Ammon's horn (tissue), 1 donor: ENCODE data around the gene GNAS.
"Not testable (repeated sequence)": the region's sequence is repeated elsewhere in the genome, so short reads cannot be mapped to it uniquely, and the experiment has no call there.

Experiments used
- DNase-seq: peaks from one replicate; pipeline ENCODE4 v3.0.0-alpha.2; 2016; ENCODE audit warnings: low spot score

Gene GNAS

GRCh38 chr20:58932170-58932569, 79.7 kb downstream of the GNAS start:
- DNase-seq = no peak

DNA sequence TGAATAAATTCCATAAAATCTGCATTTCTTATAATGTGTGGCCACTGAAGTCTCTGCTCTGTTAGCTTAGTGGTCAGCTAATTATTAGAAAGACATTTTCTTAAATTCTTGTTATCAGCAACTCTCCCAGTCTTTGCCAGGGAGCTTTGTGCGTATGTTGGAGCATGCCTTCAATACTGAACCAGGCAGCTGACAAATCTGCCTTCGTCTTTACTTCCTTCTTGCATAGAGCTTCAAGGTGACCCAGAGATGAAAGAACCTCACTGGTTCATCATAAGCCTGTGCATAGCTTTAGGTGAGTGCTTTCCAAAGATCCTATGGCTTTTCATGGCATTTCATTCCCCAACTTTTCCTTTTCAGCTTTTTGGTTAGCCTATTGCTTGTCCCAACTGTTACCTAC, 85.6 kb downstream of the GNAS start:
- DNase-seq = no peak

GRCh38 chr20:58938541-58938940, 86.0 kb downstream of the GNAS start:
- no peak for DNase-seq

DNA sequence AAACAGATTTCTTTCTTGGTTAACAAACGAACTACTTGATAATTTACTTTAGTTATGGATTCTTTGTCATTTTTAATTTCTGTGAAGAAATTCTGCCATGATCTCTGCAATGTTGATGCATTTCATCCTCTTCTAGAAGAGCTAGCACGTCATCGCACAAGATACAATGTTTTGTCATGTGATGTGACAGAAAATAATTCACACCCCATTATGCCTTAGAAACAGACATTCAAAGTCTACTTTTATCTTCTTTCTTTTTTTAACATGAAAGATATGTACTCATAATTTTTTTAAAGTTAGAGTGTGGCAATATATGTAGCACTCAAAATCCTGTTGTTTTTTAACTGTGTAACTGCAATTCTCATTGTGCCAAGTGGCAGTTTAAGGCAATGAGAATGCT, 89.0 kb downstream of the GNAS start:
- no peak for DNase-seq

- no peak for DNase-seq
These were observed 90.0 kb downstream of the GNAS start for GRCh38 chr20:58942549-58942948.

DNA sequence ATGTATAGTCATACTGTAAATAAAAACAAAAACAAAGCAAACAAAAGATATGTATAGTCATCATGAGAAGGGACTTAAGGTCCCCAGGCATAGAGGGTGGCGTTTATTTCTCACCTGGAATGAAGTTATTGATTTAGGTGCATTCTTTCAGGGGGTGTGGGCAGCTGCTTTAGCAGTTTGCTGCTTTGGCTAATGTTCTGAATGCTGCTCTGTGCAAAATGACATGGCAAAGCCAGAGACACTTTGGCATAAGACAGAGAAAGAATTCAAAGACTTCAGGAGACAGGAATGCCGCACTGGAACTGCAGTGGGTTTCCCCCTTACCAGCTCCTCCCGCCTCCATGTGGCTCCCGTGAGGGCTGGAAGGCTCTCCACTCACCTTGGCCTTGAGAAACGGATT, 92.1 kb downstream of the GNAS start:
- DNase-seq = no peak

DNA sequence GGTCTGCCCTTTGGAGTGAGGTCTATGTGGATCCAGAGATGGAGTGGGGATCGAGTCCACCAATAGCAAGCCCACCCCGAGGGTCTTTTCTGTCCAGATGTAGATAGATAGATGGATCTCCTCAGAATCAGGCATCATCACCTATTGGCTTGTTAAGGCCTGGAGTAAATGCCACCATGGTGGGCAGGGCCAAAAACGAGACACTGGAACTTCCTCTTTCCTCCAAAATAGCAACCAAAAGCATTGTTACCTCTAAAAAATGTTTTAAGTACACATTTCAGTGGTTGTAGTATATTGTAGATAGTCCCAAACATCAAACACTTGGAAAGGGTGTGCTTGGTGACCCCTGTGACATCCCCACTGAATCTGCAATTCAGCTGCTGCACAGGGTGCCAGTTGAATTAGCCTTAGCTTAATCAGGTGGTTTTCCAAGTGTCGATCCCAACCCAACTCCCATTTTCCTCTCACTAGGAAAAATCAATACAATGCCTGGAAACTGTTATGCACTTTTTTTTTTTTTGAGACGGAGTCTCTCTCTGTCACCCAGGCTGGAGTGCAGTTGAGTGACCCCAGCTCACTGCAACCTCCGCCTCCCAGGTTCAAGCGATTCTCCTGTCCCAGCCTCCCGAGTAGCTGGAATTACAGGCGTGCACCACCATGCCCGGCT, 93.6 kb downstream of the GNAS start:
- no peak for DNase-seq

- DNase-seq = not testable (repeated sequence)
These were observed 95.4 kb downstream of the GNAS start for GRCh38 chr20:58947797-58948388.

- no peak for DNase-seq
These were observed 98.1 kb downstream of the GNAS start for GRCh38 chr20:58950603-58951002.

GRCh38 chr20:58953050-58953449, 100.5 kb downstream of the GNAS start:
- DNase-seq = no peak

DNA sequence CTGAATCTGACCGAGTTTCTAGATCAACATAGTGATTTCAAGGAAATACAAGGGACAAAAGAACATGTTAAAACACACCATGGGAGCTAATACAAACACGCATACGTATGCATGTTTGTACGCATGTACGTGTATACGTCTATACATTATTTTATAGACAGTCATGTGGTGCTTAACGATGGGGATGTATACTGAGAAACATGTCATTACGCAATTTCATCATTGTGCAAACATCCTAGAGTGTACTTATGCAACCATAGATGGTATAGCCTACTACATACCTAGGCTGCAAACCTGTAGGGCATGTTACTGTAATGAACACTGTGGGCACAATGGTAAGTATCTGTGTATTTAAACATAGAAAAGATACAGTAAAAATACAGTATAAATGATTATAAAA, 103.6 kb downstream of the GNAS start:
- no peak for DNase-seq

GRCh38 chr20:58959652-58960051, 107.1 kb downstream of the GNAS start:
- no peak for DNase-seq
